HG03558 (cell line): ENCODE data around the gene OLFML1.

Experiments used
- ATAC-seq: cut with Tn5 transposase; IDR thresholded peaks from one replicate; pipeline ENCODE4 v1.9.1; 2021; ENCODE audit warnings: moderate number of reproducible peaks; ENCODE audit not compliant: unreplicated experiment; ENCODE audit errors: extremely low read depth

OLFML1 gene

DNA sequence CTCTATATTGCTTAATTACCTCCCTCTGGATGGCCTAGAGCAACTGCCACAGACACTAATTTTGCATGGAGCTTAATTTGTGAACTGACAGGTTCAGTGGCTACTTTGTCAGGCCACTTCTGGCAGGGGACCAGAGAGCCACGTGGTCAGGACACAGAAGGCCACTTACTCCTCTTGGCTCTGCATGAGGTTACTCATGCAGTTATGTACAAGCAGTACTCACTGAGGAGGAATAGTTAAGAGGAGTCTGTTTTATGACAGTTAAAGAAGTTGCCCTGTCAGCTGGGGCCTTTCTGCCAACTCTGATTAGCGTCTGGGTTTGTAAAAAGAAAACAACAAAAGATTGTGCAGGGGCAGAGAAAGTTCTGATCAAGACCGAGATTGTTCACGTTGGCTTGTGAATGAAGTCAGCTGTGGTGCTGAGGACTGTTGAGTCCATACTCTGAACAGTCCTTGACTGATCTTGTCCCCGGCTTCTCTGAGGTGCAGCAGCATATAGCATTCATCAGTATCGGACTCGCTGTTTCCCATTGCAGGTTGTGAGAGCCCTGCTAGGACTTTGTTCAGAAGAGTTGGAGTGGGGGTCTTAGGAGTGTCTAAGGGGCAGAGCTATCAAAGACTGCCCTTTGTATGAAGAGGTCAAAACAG lies 69.9 kb downstream of the OLFML1 start:
- no peak for ATAC-seq

DNA sequence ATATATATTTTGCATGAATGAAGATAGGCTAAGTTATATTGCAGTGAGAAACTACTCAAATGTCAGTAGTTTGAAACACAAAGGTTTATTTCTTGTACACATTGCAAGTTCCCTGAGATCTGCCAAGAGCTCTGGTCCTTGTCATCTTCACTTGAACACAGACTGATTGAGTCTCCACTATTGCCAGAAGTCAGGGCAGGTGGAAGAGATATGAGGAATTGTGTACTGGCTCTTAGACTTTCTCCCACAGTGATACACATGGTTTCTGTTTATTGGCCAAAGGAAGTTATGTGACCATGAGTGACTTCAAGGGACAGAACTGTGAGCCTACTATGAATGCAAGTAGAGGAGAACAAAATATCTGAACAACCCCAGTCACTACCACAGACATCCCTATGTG lies 72.7 kb downstream of the OLFML1 start:
- ATAC-seq, result no peak

- ATAC-seq, result peak; percentile 31
Measured at GRCh38 chr11:7559398-7560283, 74.3 kb downstream of the OLFML1 start.
